Activated naive CD8-positive, alpha-beta T cell treated with anti-CD3 and anti-CD28 coated beads, Interleukin-2, amount 50 U/mL, for 16 hours (primary cell): ENCODE data around the gene EPSTI1.

Source experiments
- DNase-seq: peaks from one replicate; pipeline ENCODE4 v3.0.0-alpha.2; 2020; ENCODE audit warnings: low read depth, low spot score

EPSTI1 gene

DNA sequence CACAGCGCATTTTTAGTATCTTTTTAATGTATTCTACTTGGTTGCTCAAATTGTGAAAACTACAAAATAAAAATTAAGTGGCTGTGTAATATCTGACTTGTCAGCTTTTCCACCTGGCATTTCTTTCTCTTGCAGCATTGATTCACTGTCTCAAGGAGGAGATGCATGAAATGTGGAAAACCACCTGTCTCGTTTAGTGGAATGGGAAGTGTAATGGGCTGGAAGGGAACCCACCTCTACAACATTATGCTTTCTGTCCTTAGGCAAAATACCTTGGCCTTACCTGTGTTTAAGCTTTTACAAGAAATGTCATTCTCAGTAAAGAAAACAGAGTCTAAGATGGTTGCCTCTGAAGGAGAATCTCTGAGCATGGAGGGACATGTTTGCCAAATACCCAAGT lies 142.8 kb downstream of the EPSTI1 start:
- DNase-seq = no peak

DNA sequence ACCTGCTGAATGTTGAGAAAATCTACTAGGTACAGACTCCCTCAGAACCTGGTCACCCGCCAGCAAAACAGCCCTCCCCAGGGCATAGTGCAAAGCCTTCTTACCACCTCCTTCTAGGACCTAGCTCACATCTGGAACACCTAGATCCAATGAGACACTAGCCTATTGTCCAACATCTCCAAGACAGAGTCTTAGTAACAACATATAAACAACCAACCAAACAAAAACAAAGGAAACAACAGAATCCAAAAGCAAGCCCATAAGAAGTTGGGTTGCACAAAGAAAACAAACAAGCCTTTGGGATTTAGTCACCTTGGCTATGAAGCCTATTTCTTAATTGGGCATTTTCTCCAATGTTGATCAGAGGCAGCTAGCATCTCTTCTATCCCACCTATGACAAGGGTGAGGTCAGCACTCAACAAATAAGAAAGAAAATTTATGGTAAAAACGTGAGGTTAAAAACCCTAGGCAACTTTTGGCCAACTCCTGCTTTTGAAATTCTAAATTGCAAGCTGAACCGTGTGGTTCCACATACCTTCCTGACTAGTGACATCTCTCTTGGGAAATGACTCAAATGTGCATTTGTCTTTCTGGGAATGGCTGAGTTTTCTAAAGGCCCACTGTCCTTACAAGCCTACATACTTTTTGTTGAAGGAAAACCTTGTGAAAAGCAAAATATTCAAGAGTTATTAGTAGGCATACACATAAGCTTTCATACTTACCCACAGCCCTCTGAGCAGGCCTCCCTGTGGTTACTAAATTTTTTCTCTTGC lies 144.0 kb downstream of the EPSTI1 start:
- DNase-seq = no peak

- DNase-seq = no peak
Measured at GRCh38 chr13:42836930-42837690, 154.9 kb downstream of the EPSTI1 start.
